HepG2 (cell line): ENCODE measurements around the gene DDIT4. TPM values are rescaled to one million over a fixed set of nuclear protein-coding genes. Genes with fewer than 3 reads are reported as not detected.
A peak's percentile ranks its signal among the peaks of the same experiment; 100 is the strongest.

Source experiments
- ELF3 ChIP-seq: IDR thresholded peaks from 2 replicates; pipeline ENCODE4 v1.6.1; 2016; ENCODE audit warnings: missing genetic modification reagents, missing compliant biosample characterization
- EP300 ChIP-seq, 3 experiments: sonication (generic) in 1 of 3; formaldehyde crosslinking in 1 of 3; IDR thresholded peaks; 2 replicates each; pipeline versions ENCODE4 v1.5.1 to v1.6.1; 2011 to 2020; ENCODE audit warnings: low read depth in 2 of 3, low read length in 2 of 3, borderline replicate concordance in 1 of 3, improper control_type of control experiment in 1 of 3, mild to moderate bottlenecking in 1 of 3, missing genetic modification reagents in 1 of 3, moderate library complexity in 1 of 3
- GABPB1 ChIP-seq: IDR thresholded peaks from 2 replicates; pipeline ENCODE4 v1.6.1; 2016; ENCODE audit warnings: mild to moderate bottlenecking, missing genetic modification reagents, moderate library complexity, missing compliant biosample characterization
- HMG20A ChIP-seq: IDR thresholded peaks from 2 replicates; pipeline ENCODE4 v1.6.1; 2016; ENCODE audit warnings: borderline replicate concordance
- HNF4A ChIP-seq: sonication (generic); formaldehyde crosslinking; IDR thresholded peaks from 2 replicates; pipeline ENCODE4 v1.4.0; 2020; ENCODE audit warnings: missing genetic modification reagents
- HOXA3 ChIP-seq: sonication (generic); formaldehyde crosslinking; IDR thresholded peaks from 2 replicates; pipeline ENCODE4 v1.5.0; 2020; ENCODE audit warnings: missing genetic modification reagents
- KDM3A ChIP-seq: IDR thresholded peaks from 2 replicates; pipeline ENCODE4 v1.6.1; 2018; ENCODE audit warnings: low read depth, missing compliant biosample characterization
- KDM5B ChIP-seq: sonication (generic); formaldehyde crosslinking; IDR thresholded peaks from 2 replicates; pipeline ENCODE4 v1.4.0; 2020; ENCODE audit warnings: missing genetic modification reagents, mild to moderate bottlenecking, borderline replicate concordance
- MIER3 ChIP-seq: IDR thresholded peaks from 2 replicates; pipeline ENCODE4 v1.6.1; 2016; ENCODE audit warnings: missing compliant biosample characterization, borderline replicate concordance
- NCOA2 ChIP-seq: sonication (generic); formaldehyde crosslinking; IDR thresholded peaks from 2 replicates; pipeline ENCODE4 v1.8.0; 2022; ENCODE audit warnings: inconsistent platforms
- POLR2A ChIP-seq, 2 experiments: IDR thresholded peaks; 2 replicates each; pipeline ENCODE4 v1.6.1; 2011; ENCODE audit warnings: low read depth in 2 of 2, low read length in 2 of 2, mild to moderate bottlenecking in 1 of 2, moderate library complexity in 1 of 2; ENCODE audit not compliant: insufficient read depth in 1 of 2
- RBFOX2 ChIP-seq: fragments of 200-400 bp; formaldehyde crosslinking; IDR thresholded peaks from 2 replicates; pipeline ENCODE4 v1.6.1; 2017; ENCODE audit warnings: low read depth, mild to moderate bottlenecking, low read length
- RBM39 ChIP-seq: fragments of 200-400 bp; formaldehyde crosslinking; IDR thresholded peaks from one replicate; pipeline ENCODE4 v1.6.1; 2018; ENCODE audit warnings: antibody characterized with exemption, mild to moderate bottlenecking, low read depth, low read length; ENCODE audit not compliant: poor library complexity, severe bottlenecking
- SAP130 ChIP-seq: IDR thresholded peaks from 2 replicates; pipeline ENCODE4 v1.6.1; 2016; ENCODE audit warnings: low read depth
- SP1 ChIP-seq, 2 experiments: fragments of 450-650 bp in 1 of 2; sonication (generic) in 1 of 2; formaldehyde crosslinking in 1 of 2; IDR thresholded peaks; 2 replicates each; pipeline versions ENCODE4 v1.4.0 to v1.6.1; 2016 to 2020; ENCODE audit warnings: missing genetic modification reagents in 1 of 2
- TAF1 ChIP-seq: sonication (generic); formaldehyde crosslinking; IDR thresholded peaks from 2 replicates; pipeline ENCODE4 v1.4.0; 2020; ENCODE audit warnings: missing genetic modification reagents
- TBX2 ChIP-seq: sonication (generic); formaldehyde crosslinking; IDR thresholded peaks from 2 replicates; pipeline ENCODE4 v1.5.0; 2020; ENCODE audit warnings: missing genetic modification reagents, mild to moderate bottlenecking, borderline replicate concordance
- ZMAT3 ChIP-seq: sonication (generic); formaldehyde crosslinking; conservative IDR thresholded peaks from 2 replicates; pipeline ENCODE4 v1.7.0; 2021; ENCODE audit warnings: missing genetic modification reagents
- ZNF235 ChIP-seq: sonication (generic); formaldehyde crosslinking; IDR thresholded peaks from 2 replicates; pipeline ENCODE4 v1.8.1; 2023; ENCODE audit warnings: mild to moderate bottlenecking, missing genetic modification reagents, borderline replicate concordance
- ZNF441 ChIP-seq: sonication (generic); formaldehyde crosslinking; IDR thresholded peaks from 2 replicates; pipeline ENCODE4 v1.7.0; 2021; ENCODE audit warnings: missing genetic modification reagents, borderline replicate concordance
- ZNF605 ChIP-seq: sonication (generic); formaldehyde crosslinking; IDR thresholded peaks from 2 replicates; pipeline ENCODE4 v1.8.0; 2022; ENCODE audit warnings: mild to moderate bottlenecking, missing genetic modification reagents
- ZNF614 ChIP-seq: IDR thresholded peaks from 2 replicates; pipeline ENCODE4 v1.6.1; 2018; ENCODE audit warnings: missing biosample characterization, missing genetic modification reagents, inconsistent platforms, borderline replicate concordance
- polyA plus RNA-seq, 8 experiments: library from polyadenylated mRNA; depleted of rRNA in 3 of 8; stranded (reverse) in 7 of 8; unstranded in 1 of 8; fragments of >200 nt; fragmentation: Illumina TruSeq in 4 of 8; extraction: Trizol in 4 of 8; gene quantifications; 2 replicates each; pipeline versions ENCODE4 v1.2.1 to v1.2.3, GENCODE V29; 2011 to 2016; ENCODE audit warnings: low read depth in 4 of 8, missing spikeins in 1 of 8, mixed read lengths in 1 of 8; ENCODE audit not compliant: insufficient read depth in 1 of 8
- total RNA-seq, 5 experiments: library from RNA; depleted of rRNA; stranded (reverse); fragments of >200 nt; fragmentation: Illumina TruSeq; extraction: Trizol; gene quantifications; 2 replicates each; pipeline ENCODE4 v1.2.3, GENCODE V29; 2016; ENCODE audit warnings: low read depth in 1 of 5
- TF ChIP-seq, protein P1 (sequence below): sonication (generic); formaldehyde crosslinking; IDR thresholded peaks from 2 replicates; pipeline ENCODE4 v1.4.0; 2020; ENCODE audit warnings: missing genetic modification reagents
- TF ChIP-seq, protein P2 (sequence below): sonication (generic); formaldehyde crosslinking; IDR thresholded peaks from 2 replicates; pipeline ENCODE4 v1.5.1; 2020; ENCODE audit warnings: mild to moderate bottlenecking, missing genetic modification reagents, moderate library complexity

DDIT4 gene
- total and polyA plus RNA-seq, 2 of the 13 experiments (the other 11 are each of a cell fraction or from before 2014, with no cell fraction given): 35.6 to 40.7 TPM

DNA sequence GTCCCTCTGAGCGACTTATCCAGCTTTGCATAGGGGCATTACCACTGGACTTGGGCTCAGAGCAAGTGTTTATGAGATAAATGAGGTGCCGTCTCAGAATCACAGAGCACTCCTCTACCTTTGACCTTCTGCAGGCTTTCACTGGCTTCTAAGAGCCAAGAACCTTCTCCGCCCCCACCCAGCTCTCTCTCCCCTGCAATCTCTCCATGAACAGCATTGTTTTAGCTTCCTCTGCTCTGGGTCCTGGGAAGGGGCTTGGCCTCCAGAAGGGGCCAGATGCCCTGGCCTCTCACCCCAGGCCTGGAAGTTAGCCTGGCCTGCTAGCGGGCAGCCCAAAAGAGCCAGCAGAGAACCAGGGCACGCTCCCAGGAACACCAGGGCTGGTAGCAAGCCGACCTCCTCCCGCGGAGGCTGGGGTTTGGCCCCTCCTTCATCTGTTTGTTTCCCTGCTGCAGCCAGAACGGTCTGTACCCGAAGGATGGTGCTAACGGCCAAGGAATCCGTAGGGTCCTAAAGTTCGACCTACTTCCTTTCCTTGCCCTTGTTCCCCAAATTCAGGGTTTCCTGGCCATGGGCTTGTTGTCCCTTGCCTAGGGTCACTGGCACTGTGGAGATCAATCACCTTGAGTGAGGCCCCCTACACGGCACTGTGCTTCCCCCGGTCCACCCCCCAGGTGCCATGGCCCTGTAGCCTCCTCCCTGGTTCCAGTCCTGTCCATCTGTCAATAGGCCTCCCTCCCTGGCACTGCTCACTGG is 18.7 kb upstream of the DDIT4 start (continued):
- TF ChIP-seq ZNF235 (CRISPR knock-in tag): no peak
- TF ChIP-seq, protein P1, sequence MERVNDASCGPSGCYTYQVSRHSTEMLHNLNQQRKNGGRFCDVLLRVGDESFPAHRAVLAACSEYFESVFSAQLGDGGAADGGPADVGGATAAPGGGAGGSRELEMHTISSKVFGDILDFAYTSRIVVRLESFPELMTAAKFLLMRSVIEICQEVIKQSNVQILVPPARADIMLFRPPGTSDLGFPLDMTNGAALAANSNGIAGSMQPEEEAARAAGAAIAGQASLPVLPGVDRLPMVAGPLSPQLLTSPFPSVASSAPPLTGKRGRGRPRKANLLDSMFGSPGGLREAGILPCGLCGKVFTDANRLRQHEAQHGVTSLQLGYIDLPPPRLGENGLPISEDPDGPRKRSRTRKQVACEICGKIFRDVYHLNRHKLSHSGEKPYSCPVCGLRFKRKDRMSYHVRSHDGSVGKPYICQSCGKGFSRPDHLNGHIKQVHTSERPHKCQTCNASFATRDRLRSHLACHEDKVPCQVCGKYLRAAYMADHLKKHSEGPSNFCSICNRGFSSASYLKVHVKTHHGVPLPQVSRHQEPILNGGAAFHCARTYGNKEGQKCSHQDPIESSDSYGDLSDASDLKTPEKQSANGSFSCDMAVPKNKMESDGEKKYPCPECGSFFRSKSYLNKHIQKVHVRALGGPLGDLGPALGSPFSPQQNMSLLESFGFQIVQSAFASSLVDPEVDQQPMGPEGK (CRISPR knock-in tag): peak; percentile 60
- peak; percentile 32; the same call in 1 of the 2 replicates for TF ChIP-seq SAP130 (CRISPR knock-in tag)
- TF ChIP-seq TAF1 (CRISPR knock-in tag): peak; percentile 53
- TF ChIP-seq ELF3 (CRISPR knock-in tag): peak; percentile 17; the same call in 1 of the 2 replicates
- TF ChIP-seq ZNF441 (CRISPR knock-in tag): 0 out of 2 replicates have a peak, but pooled peaks have one; percentile 20
- peak in 1 of 2 experiments; percentile 19; a peak in 1 of 4 replicates for TF ChIP-seq EP300 (IDR thresholded peaks at IDR 0.05; ENCODE audit: low read depth in 2 of 2, low read length in 2 of 2)
- TF ChIP-seq EP300 (CRISPR knock-in tag; IDR thresholded peaks at IDR 0.05; ENCODE audit: borderline replicate concordance): no peak
- 0 out of 2 replicates have a peak, but pooled peaks have one; percentile 45 for TF ChIP-seq ZMAT3 (CRISPR knock-in tag)
- TF ChIP-seq ZNF605: peak; percentile 59; the same call in 1 of the 2 replicates
- peak; percentile 21; the same call in 1 of the 2 replicates for TF ChIP-seq KDM5B
- peak; percentile 51; the same call in 1 of the 2 replicates for TF ChIP-seq KDM3A (CRISPR knock-in tag)
- peak; percentile 24 for TF ChIP-seq RBM39
- peak; percentile 26; the same call in 1 of the 2 replicates for TF ChIP-seq HNF4A (CRISPR knock-in tag)
- TF ChIP-seq HOXA3 (CRISPR knock-in tag): peak; percentile 51
- TF ChIP-seq HMG20A (CRISPR knock-in tag): no peak
- TF ChIP-seq MIER3 (CRISPR knock-in tag): peak; percentile 14; the same call in 1 of the 2 replicates
- TF ChIP-seq TBX2 (CRISPR knock-in tag): peak; percentile 53; the same call in 1 of the 2 replicates
- TF ChIP-seq RBFOX2: peak; percentile 52; the same call in 1 of the 2 replicates
- TF ChIP-seq, protein P2, sequence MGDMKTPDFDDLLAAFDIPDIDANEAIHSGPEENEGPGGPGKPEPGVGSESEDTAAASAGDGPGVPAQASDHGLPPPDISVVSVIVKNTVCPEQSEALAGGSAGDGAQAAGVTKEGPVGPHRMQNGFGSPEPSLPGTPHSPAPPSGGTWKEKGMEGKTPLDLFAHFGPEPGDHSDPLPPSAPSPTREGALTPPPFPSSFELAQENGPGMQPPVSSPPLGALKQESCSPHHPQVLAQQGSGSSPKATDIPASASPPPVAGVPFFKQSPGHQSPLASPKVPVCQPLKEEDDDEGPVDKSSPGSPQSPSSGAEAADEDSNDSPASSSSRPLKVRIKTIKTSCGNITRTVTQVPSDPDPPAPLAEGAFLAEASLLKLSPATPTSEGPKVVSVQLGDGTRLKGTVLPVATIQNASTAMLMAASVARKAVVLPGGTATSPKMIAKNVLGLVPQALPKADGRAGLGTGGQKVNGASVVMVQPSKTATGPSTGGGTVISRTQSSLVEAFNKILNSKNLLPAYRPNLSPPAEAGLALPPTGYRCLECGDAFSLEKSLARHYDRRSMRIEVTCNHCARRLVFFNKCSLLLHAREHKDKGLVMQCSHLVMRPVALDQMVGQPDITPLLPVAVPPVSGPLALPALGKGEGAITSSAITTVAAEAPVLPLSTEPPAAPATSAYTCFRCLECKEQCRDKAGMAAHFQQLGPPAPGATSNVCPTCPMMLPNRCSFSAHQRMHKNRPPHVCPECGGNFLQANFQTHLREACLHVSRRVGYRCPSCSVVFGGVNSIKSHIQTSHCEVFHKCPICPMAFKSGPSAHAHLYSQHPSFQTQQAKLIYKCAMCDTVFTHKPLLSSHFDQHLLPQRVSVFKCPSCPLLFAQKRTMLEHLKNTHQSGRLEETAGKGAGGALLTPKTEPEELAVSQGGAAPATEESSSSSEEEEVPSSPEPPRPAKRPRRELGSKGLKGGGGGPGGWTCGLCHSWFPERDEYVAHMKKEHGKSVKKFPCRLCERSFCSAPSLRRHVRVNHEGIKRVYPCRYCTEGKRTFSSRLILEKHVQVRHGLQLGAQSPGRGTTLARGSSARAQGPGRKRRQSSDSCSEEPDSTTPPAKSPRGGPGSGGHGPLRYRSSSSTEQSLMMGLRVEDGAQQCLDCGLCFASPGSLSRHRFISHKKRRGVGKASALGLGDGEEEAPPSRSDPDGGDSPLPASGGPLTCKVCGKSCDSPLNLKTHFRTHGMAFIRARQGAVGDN (CRISPR knock-in tag): peak; percentile 95
- TF ChIP-seq SP1 (IDR thresholded peaks at IDR 0.05): no peak
- TF ChIP-seq SP1 (CRISPR knock-in tag; IDR thresholded peaks at IDR 0.05): 0 out of 2 replicates have a peak, but pooled peaks have one; percentile 20
- peak; percentile 65; the same call in 1 of the 2 replicates for TF ChIP-seq ZNF614
- TF ChIP-seq GABPB1: peak; percentile 43; the same call in 1 of the 2 replicates
- TF ChIP-seq NCOA2 (CRISPR knock-in tag): peak; percentile 21; the same call in 1 of the 2 replicates
- peak in 1 of 2 experiments; percentile 70; a peak in 2 of 4 replicates for TF ChIP-seq POLR2A (IDR thresholded peaks at IDR 0.05; ENCODE audit: insufficient read depth in 1 of 2, low read depth in 2 of 2, low read length in 2 of 2)
